Erythroblast (primary cell): ENCODE measurements around the gene SMAD6.

Experiments used
- GATA1 ChIP-seq: IDR thresholded peaks from 2 replicates; pipeline ENCODE4 v1.6.1; 2011; ENCODE audit warnings: low read depth, mild to moderate bottlenecking, control low read depth, low read length, moderate library complexity
- POLR2A ChIP-seq: IDR thresholded peaks from 2 replicates; pipeline ENCODE4 v1.6.1; 2011; ENCODE audit warnings: mild to moderate bottlenecking, low read length

- TF ChIP-seq POLR2A (no peak), GATA1 (no peak)
Measured at GRCh38 chr15:66708389-66708788, 6.4 kb downstream of the SMAD6 start.
